H1 (cell line): Measurements from ENCODE around the gene SLC9A2. TPM values are rescaled to one million over a fixed set of nuclear protein-coding genes. Genes with fewer than 3 reads are reported as not detected.

ENCODE experiments used
- CTCF ChIA-PET: fragments of 300-600 bp; sonication (Branson Sonifier 250); formaldehyde crosslinking; loops from one replicate; lab custom pipeline; 2021; ENCODE audit not compliant: partially characterized antibody; lab: Charles Lee
- POLR2A ChIA-PET: fragments of 300-600 bp; sonication (Branson Sonifier 250); formaldehyde crosslinking; loops from one replicate; lab custom pipeline; 2021; ENCODE audit warnings: inconsistent platforms; ENCODE audit not compliant: partially characterized antibody; lab: Charles Lee
- DNase-seq, 2 experiments: peaks; one replicate each; pipeline versions ENCODE4 v3.0.0 to v3.0.0-alpha.2; 2010 to 2022; ENCODE audit warnings: low spot score in 2 of 2, low read depth in 1 of 2, mixed read lengths in 1 of 2
- FAIRE-seq: peaks from 2 replicates; lab custom pipeline; 2011; peaks lifted over from hg19 to GRCh38; lab: Jason Lieb, UNC
- H2AFZ ChIP-seq: 2 replicates; pipeline ENCODE4 v1.8.1; 2012; ENCODE audit warnings: low read length, inconsistent platforms
- H2AK5ac ChIP-seq: 2 replicates; pipeline ENCODE4 v1.6.1; 2013; ENCODE audit warnings: low read depth, low read length
- H2BK120ac ChIP-seq: replicated peaks from 2 replicates; pipeline ENCODE3; 2013; ENCODE audit warnings: low read depth, low read length, inconsistent platforms
- H2BK12ac ChIP-seq: 2 replicates; pipeline ENCODE4 v1.6.1; 2013; ENCODE audit warnings: low read depth, low read length
- H2BK15ac ChIP-seq: 2 replicates; pipeline ENCODE4 v1.6.1; 2013; ENCODE audit warnings: low read length
- H2BK20ac ChIP-seq: 2 replicates; pipeline ENCODE4 v1.6.1; 2013; ENCODE audit warnings: low read length
- H2BK5ac ChIP-seq: 2 replicates; pipeline ENCODE4 v1.6.1; 2013; ENCODE audit warnings: low read depth, low read length
- H3K14ac ChIP-seq: 2 replicates; pipeline ENCODE4 v1.6.1; 2013; ENCODE audit warnings: inconsistent platforms; ENCODE audit not compliant: insufficient read length
- H3K18ac ChIP-seq: 2 replicates; pipeline ENCODE4 v1.6.1; 2013; ENCODE audit warnings: low read length; ENCODE audit errors: extremely low read depth
- H3K23ac ChIP-seq: 2 replicates; pipeline ENCODE4 v1.6.1; 2013; ENCODE audit warnings: inconsistent platforms; ENCODE audit not compliant: insufficient read length
- H3K23me2 ChIP-seq: 2 replicates; pipeline ENCODE4 v1.6.1; 2013; ENCODE audit warnings: low read depth, low read length
- H3K27ac ChIP-seq: 2 replicates; pipeline ENCODE4 v1.6.1; 2011; ENCODE audit warnings: low read depth, low read length, inconsistent platforms
- H3K27me3 ChIP-seq, 4 experiments: replicated peaks in 1 of 4; 1 replicate in 1 of 4; 2 replicates in 3 of 4; pipeline versions ENCODE4 v1.6.1 to v1.8.1; 2011 to 2013; ENCODE audit warnings: low read length in 3 of 4, mild to moderate bottlenecking in 3 of 4, inconsistent platforms in 2 of 4, mixed read lengths in 2 of 4, moderate library complexity in 1 of 4; ENCODE audit not compliant: control insufficient read depth in 3 of 4, insufficient read depth in 3 of 4; ENCODE audit errors: extremely low read depth in 1 of 4
- H3K36me3 ChIP-seq, 4 experiments: 2 replicates each; pipeline versions ENCODE4 v1.6.1 to v1.8.1; 2011 to 2013; ENCODE audit warnings: mild to moderate bottlenecking in 4 of 4, low read length in 3 of 4, moderate library complexity in 2 of 4, control low read depth in 1 of 4, inconsistent platforms in 1 of 4; ENCODE audit not compliant: insufficient read depth in 4 of 4, control insufficient read depth in 2 of 4
- H3K4ac ChIP-seq: replicated peaks from 2 replicates; pipeline ENCODE3; 2013; ENCODE audit warnings: low read length, low read depth, mixed read lengths, inconsistent platforms; ENCODE audit not compliant: insufficient read length
- H3K4me1 ChIP-seq, 4 experiments: replicated peaks in 1 of 4; 1 replicate in 1 of 4; 2 replicates in 3 of 4; pipeline versions ENCODE4 v1.6.1 to v1.8.1; 2011 to 2013; ENCODE audit warnings: low read length in 3 of 4, inconsistent platforms in 2 of 4, mixed read lengths in 1 of 4; ENCODE audit not compliant: insufficient read depth in 4 of 4, control insufficient read depth in 3 of 4
- H3K4me2 ChIP-seq, 2 experiments: 2 replicates each; pipeline versions ENCODE4 v1.6.1 to v1.8.1; 2011 to 2013; ENCODE audit warnings: low read depth in 2 of 2, low read length in 2 of 2, control low read depth in 1 of 2, inconsistent platforms in 1 of 2, mild to moderate bottlenecking in 1 of 2; ENCODE audit not compliant: insufficient read depth in 1 of 2
- H3K4me3 ChIP-seq, 4 experiments: fragments of 200-600, 300-600 bp in 1 of 4; sonication (generic), shearing (Covaris generic), sonication (Bioruptor Twin) in 1 of 4; 2 replicates each; pipeline versions ENCODE4 v1.5.1 to v1.8.1; 2011 to 2016; ENCODE audit warnings: low read length in 4 of 4, low read depth in 3 of 4, control low read depth in 2 of 4, inconsistent platforms in 2 of 4, mild to moderate bottlenecking in 2 of 4, mixed read lengths in 1 of 4, moderate library complexity in 1 of 4; ENCODE audit not compliant: insufficient read depth in 2 of 4; ENCODE audit errors: extremely low read depth in 1 of 4
- H3K56ac ChIP-seq: replicated peaks from 2 replicates; pipeline ENCODE3; 2013; ENCODE audit warnings: low read depth, mild to moderate bottlenecking, mixed read lengths, low read length, inconsistent platforms; ENCODE audit not compliant: insufficient read length
- H3K79me1 ChIP-seq: 2 replicates; pipeline ENCODE4 v1.6.1; 2013; ENCODE audit warnings: low read depth, low read length, control low read depth
- H3K79me2 ChIP-seq, 2 experiments: 2 replicates each; pipeline versions ENCODE4 v1.6.1 to v1.8.1; 2012 to 2013; ENCODE audit warnings: low read length in 2 of 2, mild to moderate bottlenecking in 2 of 2, inconsistent platforms in 1 of 2; ENCODE audit not compliant: insufficient read depth in 2 of 2, control insufficient read depth in 1 of 2
- H3K9ac ChIP-seq, 4 experiments: replicated peaks in 1 of 4; 1 replicate in 1 of 4; 2 replicates in 3 of 4; pipeline versions ENCODE4 v1.6.1 to v1.8.1; 2011 to 2013; ENCODE audit warnings: low read depth in 3 of 4, low read length in 3 of 4, control low read depth in 2 of 4, mild to moderate bottlenecking in 2 of 4, moderate library complexity in 2 of 4, inconsistent platforms in 1 of 4; ENCODE audit errors: extremely low read depth in 1 of 4
- H3K9me3 ChIP-seq, 2 experiments: 2 replicates each; pipeline versions ENCODE4 v1.6.1 to v1.8.1; 2012 to 2013; ENCODE audit warnings: mild to moderate bottlenecking in 2 of 2, moderate library complexity in 2 of 2, control low read depth in 1 of 2, inconsistent platforms in 1 of 2, low read depth in 1 of 2, low read length in 1 of 2, mixed read lengths in 1 of 2; ENCODE audit not compliant: insufficient read depth in 2 of 2
- H4K20me1 ChIP-seq, 2 experiments: replicated peaks in 1 of 2; 2 replicates each; pipeline versions ENCODE3 to v1.8.1; 2011 to 2013; ENCODE audit warnings: inconsistent platforms in 2 of 2, low read length in 2 of 2, mild to moderate bottlenecking in 1 of 2; ENCODE audit not compliant: insufficient read depth in 2 of 2, control insufficient read depth in 1 of 2
- H4K5ac ChIP-seq: 2 replicates; pipeline ENCODE4 v1.6.1; 2013; ENCODE audit warnings: low read length, low read depth, mixed read lengths, inconsistent platforms; ENCODE audit not compliant: insufficient read length
- H4K8ac ChIP-seq: 2 replicates; pipeline ENCODE4 v1.8.0; 2013; ENCODE audit warnings: mild to moderate bottlenecking, moderate library complexity, low read length, inconsistent platforms; ENCODE audit not compliant: insufficient read depth; ENCODE audit errors: extremely low read depth
- H4K91ac ChIP-seq: replicated peaks from 2 replicates; pipeline ENCODE3; 2013; ENCODE audit warnings: low read length, mixed read lengths, inconsistent platforms; ENCODE audit not compliant: insufficient read length
- CBX8 ChIP-seq: fragments of 300-800, 300-1000 bp; sonication (generic); IDR thresholded peaks from 2 replicates; pipeline ENCODE4 v1.7.1; 2016; ENCODE audit warnings: low read depth, low read length, borderline replicate concordance
- SUZ12 ChIP-seq: fragments of 200-600 bp; sonication (generic); IDR thresholded peaks from 2 replicates; pipeline ENCODE4 v1.6.1; 2012; ENCODE audit warnings: mild to moderate bottlenecking, inconsistent platforms, low read length, moderate library complexity, mixed read lengths
- TAF1 ChIP-seq: IDR thresholded peaks from 2 replicates; pipeline ENCODE4 v1.6.1; 2011; ENCODE audit warnings: mild to moderate bottlenecking, low read depth, low read length
- WGBS, 2 experiments: shearing (Covaris generic) in 1 of 2; methylation state at CpG; one replicate each; pipeline versions ENCODE4 v1.1.6 to v1.1.7; 2013 to 2015; ENCODE audit warnings: low lambda C conversion rate in 2 of 2, mixed read lengths in 2 of 2, inconsistent platforms in 1 of 2, low coverage in 1 of 2, missing lambda C conversion rate in 1 of 2; ENCODE audit not compliant: insufficient replicate concordance in 2 of 2, insufficient coverage in 1 of 2, insufficient read length in 1 of 2; ENCODE audit errors: extremely low coverage in 1 of 2, missing lambda C conversion rate in 1 of 2; 5-methylcytosine and 5-hydroxymethylcytosine counted together
- polyA plus RNA-seq, 7 experiments: library from polyadenylated mRNA; depleted of rRNA in 3 of 7; stranded (reverse) in 5 of 7; unstranded in 2 of 7; fragments of >200 nt in 5 of 7; fragments of 200-250 nt in 2 of 7; gene quantifications; 1 replicate in 5 of 7; 2 replicates in 1 of 7; 4 replicates in 1 of 7; pipeline versions ENCODE4 v1.2.1 to v1.2.3, GENCODE V29; 2011 to 2013; ENCODE audit warnings: missing spikeins in 2 of 7, mixed read lengths in 2 of 7
- total RNA-seq: library from RNA; stranded (reverse); fragmentation: NEBNext Ultra II Directional; extraction: Animal tissue kit (Norgen Biotek cat#: 25700); gene quantifications from 2 replicates; pipeline ENCODE4 v1.2.1, GENCODE V29; 2021

Gene SLC9A2
- total and polyA plus RNA-seq, 2 of the 8 experiments (the other 6 are each of a cell fraction or from before 2014, with no cell fraction given): 0.06 to 0.13 TPM

GRCh38 chr2:102621630-102622029, 2.3 kb downstream of the SLC9A2 start:
- Histone ChIP-seq H2AK5ac (no peak overlapping the region), H3K27me3 (peaks cover 19 to 33% (median 30%) of the 10 kb centered on the region in 4 experiments), H3K27ac (no peak overlapping the region), H3K9me3 (no peaks in the 10 kb centered on the region), H3K4ac (no peak overlapping the region), H3K23me2 (peaks cover 14% of the 10 kb centered on the region; the same call in 1 of the 2 replicates), H2AFZ (no peak overlapping the region), H4K5ac (no peak overlapping the region), H4K20me1 (peaks cover 0 to 1% of the 10 kb centered on the region in 2 experiments)
- 64% methylated on average over 4 of the region's 4 CpGs; no CpG with 5 or more reads in 1 of the 2 experiments for WGBS, 2 experiments
- TF ChIP-seq SUZ12 (no peak), CBX8 (no peak), TAF1 (no peak)
- TF ChIP-seq, all 59 proteins: peak for 0
- Histone ChIP-seq H2BK120ac (no peak overlapping the region), H2BK5ac (no peak overlapping the region), H2BK20ac (no peak overlapping the region), H4K91ac (no peak overlapping the region), H3K36me3 (no peaks in the 10 kb centered on the region), H3K56ac (no peak overlapping the region), H3K4me2 (no peak overlapping the region), H3K4me1 (peaks cover 0 to 13% (median 7%) of the 10 kb centered on the region in 4 experiments; a peak in 6 of 7 replicates), H3K14ac (no peak overlapping the region), H3K4me3 (no peak overlapping the region), H3K9ac (no peak overlapping the region), H3K23ac (no peak overlapping the region), H3K79me2 (no peaks in the 10 kb centered on the region), H2BK15ac (no peak overlapping the region), H3K18ac (no peak overlapping the region), H4K8ac (no peak overlapping the region), H2BK12ac (no peak overlapping the region), H3K79me1 (no peaks in the 10 kb centered on the region)
- CTCF ChIA-PET: no interaction called here
- FAIRE-seq (no peak), DNase-seq (no peak)
- POLR2A ChIA-PET: no interaction called here
